H1 (cell line): ENCODE results near the gene MKLN1. TPM values are rescaled to one million over a fixed set of nuclear protein-coding genes. Genes with fewer than 3 reads are reported as not detected.

Experiments used
- KDM1A ChIP-seq: fragments of 200-600, 300-600 bp; sonication (generic); IDR thresholded peaks from 2 replicates; pipeline ENCODE4 v1.7.1; 2016; ENCODE audit warnings: mild to moderate bottlenecking, low read length, borderline replicate concordance
- polyA plus RNA-seq, 7 experiments: library from polyadenylated mRNA; depleted of rRNA in 3 of 7; stranded (reverse) in 5 of 7; unstranded in 2 of 7; fragments of >200 nt in 5 of 7; fragments of 200-250 nt in 2 of 7; gene quantifications; 1 replicate in 5 of 7; 2 replicates in 1 of 7; 4 replicates in 1 of 7; pipeline versions ENCODE4 v1.2.1 to v1.2.3, GENCODE V29; 2011 to 2013; ENCODE audit warnings: missing spikeins in 2 of 7, mixed read lengths in 2 of 7
- total RNA-seq: library from RNA; stranded (reverse); fragmentation: NEBNext Ultra II Directional; extraction: Animal tissue kit (Norgen Biotek cat#: 25700); gene quantifications from 2 replicates; pipeline ENCODE4 v1.2.1, GENCODE V29; 2021

MKLN1 gene
- total and polyA plus RNA-seq, 2 of the 8 experiments (the other 6 are each of a cell fraction or from before 2014, with no cell fraction given) = 22.3 to 50.9 TPM

- no peak for TF ChIP-seq KDM1A
Measured at GRCh38 chr7:131444683-131445082, 117.0 kb downstream of the MKLN1 start (continued).
